ENCODE results near the gene ELP5.
A peak's percentile ranks its signal among the peaks of the same experiment; 100 is the strongest.

ELP5 gene

DNA sequence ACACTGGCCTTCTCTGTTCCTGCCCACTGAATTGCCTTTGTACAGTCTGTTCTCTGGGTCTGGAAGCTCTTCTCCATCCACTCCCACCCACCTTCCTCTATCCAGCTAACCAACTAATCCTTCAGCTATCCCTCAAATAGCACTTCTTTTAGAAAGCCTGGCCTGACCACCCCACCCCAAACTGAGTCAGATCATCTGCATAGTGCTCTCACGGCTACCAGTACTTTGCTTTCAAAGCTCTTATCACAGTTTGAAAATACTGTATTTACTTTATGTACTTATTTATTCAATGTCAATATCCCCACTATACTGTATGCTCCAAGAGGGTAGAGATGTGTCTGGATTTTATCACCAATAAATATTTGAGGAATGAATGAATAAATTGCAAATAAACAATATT is 14.8 kb downstream of the ELP5 start:
- DNase-seq (ENCODE audit: low spot score) (no peak), ATAC-seq (ENCODE audit: low read depth) (no peak)
- no peak overlapping the region for H3K4me3 ChIP-seq (ENCODE audit: severe bottlenecking)
- H3K27ac ChIP-seq (ENCODE audit: poor library complexity, severe bottlenecking), result no peak overlapping the region
- peaks cover 8% of the 10 kb centered on the region for H3K4me1 ChIP-seq (ENCODE audit: insufficient read depth, poor library complexity, severe bottlenecking)
- H3K27me3 ChIP-seq (ENCODE audit: insufficient read depth, poor library complexity, severe bottlenecking), result no peaks in the 10 kb centered on the region
- no peaks in the 10 kb centered on the region for H3K9me3 ChIP-seq (ENCODE audit: severe bottlenecking)
- TF ChIP-seq, protein P1, sequence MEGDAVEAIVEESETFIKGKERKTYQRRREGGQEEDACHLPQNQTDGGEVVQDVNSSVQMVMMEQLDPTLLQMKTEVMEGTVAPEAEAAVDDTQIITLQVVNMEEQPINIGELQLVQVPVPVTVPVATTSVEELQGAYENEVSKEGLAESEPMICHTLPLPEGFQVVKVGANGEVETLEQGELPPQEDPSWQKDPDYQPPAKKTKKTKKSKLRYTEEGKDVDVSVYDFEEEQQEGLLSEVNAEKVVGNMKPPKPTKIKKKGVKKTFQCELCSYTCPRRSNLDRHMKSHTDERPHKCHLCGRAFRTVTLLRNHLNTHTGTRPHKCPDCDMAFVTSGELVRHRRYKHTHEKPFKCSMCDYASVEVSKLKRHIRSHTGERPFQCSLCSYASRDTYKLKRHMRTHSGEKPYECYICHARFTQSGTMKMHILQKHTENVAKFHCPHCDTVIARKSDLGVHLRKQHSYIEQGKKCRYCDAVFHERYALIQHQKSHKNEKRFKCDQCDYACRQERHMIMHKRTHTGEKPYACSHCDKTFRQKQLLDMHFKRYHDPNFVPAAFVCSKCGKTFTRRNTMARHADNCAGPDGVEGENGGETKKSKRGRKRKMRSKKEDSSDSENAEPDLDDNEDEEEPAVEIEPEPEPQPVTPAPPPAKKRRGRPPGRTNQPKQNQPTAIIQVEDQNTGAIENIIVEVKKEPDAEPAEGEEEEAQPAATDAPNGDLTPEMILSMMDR (IDR thresholded peaks at IDR 0.05; ENCODE audit: poor library complexity, severe bottlenecking), result no peak
- H3K36me3 ChIP-seq (ENCODE audit: low read depth), result no peaks in the 10 kb centered on the region

DNA sequence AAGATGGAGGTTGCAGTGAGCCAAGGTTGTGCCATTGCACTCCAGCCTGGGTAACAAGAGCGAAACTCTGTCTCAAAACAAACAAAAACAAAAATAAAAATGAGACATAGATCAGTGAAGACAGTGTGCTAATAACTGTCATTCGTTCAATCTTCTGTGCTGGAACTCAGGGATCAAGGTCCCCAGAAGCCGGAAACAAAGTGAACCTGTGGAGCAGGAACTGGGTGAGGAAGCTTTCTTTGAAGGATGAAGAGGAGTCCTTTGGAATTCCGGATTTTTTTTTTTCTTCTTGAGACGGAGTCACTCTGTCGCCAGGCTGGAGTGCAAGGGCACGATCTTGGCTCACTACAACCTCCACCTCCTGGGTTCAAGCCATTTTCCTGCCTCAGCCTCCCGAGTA is 27.4 kb downstream of the ELP5 start:
- DNase-seq (ENCODE audit: low spot score) (no peak), ATAC-seq (ENCODE audit: low read depth) (no peak)
- no peaks in the 10 kb centered on the region for H3K27me3 ChIP-seq (ENCODE audit: insufficient read depth, poor library complexity, severe bottlenecking)
- peak overlapping the region; percentile 41 for H3K27ac ChIP-seq (ENCODE audit: poor library complexity, severe bottlenecking)
- TF ChIP-seq, protein P1 (IDR thresholded peaks at IDR 0.05; ENCODE audit: poor library complexity, severe bottlenecking), result no peak
- peaks cover 7% of the 10 kb centered on the region for H3K4me1 ChIP-seq (ENCODE audit: insufficient read depth, poor library complexity, severe bottlenecking)
- H3K4me3 ChIP-seq (ENCODE audit: severe bottlenecking), result no peak overlapping the region
- H3K36me3 ChIP-seq (ENCODE audit: low read depth), result no peaks in the 10 kb centered on the region
- no peaks in the 10 kb centered on the region for H3K9me3 ChIP-seq (ENCODE audit: severe bottlenecking)

DNA sequence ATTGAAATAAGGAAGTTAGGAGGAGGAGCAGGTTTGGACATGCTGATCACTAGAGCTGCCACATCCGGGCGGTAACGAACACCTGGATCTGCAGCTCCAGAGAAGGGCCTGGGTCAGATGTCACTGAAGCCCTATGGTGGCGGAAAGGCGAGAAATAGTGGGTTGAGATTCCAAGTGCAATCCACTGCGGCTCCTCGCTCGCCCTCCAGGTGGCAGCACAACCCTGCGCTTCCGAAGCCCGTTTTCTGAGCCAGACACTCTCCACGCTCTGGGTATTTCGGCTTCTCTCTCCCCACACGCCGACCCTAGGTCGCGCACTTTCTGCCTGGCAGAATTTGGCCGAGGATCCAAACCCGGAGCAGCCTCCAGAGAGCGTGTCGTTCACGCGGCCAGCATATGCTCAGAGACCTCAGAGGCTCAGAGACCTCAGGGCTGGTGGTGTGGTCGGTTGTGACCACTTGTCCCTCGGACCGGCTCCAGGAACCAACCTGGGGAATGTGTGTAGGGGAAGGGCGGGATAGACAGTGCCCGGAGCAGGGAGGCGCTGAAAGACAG is 28.6 kb downstream of the ELP5 start:
- Histone ChIP-seq H3K4me3 (ENCODE audit: severe bottlenecking) (peak overlapping the region; percentile 43), H3K9me3 (ENCODE audit: severe bottlenecking) (no peaks in the 10 kb centered on the region), H3K27ac (ENCODE audit: poor library complexity, severe bottlenecking) (peak overlapping the region; percentile 41), H3K36me3 (ENCODE audit: low read depth) (no peaks in the 10 kb centered on the region), H3K27me3 (ENCODE audit: insufficient read depth, poor library complexity, severe bottlenecking) (no peaks in the 10 kb centered on the region), H3K4me1 (ENCODE audit: insufficient read depth, poor library complexity, severe bottlenecking) (peaks cover 7% of the 10 kb centered on the region)
- ATAC-seq (ENCODE audit: low read depth), result peak; percentile 75
- no peak for DNase-seq (ENCODE audit: low spot score)
- TF ChIP-seq, protein P1 (IDR thresholded peaks at IDR 0.05; ENCODE audit: poor library complexity, severe bottlenecking), result peak; percentile 94

DNA sequence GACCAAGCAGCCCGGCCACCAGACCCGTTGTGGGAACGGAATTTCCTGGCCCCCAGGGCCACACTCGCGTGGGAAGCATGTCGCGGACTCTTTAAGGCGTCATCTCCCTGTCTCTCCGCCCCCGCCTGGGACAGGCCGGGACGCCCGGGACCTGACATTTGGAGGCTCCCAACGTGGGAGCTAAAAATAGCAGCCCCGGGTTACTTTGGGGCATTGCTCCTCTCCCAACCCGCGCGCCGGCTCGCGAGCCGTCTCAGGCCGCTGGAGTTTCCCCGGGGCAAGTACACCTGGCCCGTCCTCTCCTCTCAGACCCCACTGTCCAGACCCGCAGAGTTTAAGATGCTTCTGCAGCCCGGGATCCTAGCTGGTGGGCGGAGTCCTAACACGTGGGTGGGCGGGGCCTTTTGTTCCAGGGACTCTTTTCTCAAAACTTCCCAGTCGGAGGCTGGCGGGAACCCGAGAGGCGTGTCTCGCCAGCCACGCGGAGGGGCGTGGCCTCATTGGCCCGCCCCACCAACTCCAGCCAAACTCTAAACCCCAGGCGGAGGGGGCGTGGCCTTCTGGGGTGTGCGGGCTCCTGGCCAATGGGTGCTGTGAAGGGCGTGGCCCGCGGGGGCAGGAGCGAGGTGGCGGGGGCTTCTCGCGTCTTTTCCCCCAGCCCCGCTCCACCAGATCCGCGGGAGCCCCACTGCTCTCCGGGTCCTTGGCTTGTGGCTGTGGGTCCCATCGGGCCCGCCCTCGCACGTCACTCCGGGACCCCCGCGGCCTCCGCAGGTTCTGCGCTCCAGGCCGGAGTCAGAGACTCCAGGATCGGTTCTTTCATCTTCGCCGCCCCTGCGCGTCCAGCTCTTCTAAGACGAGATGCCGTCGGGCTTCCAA is 29.3 kb downstream of the ELP5 start, which contains the start of gene SLC2A4:
Gene SLC2A4 (plus strand): TSS at position 645 of the 879 bp plus-strand sequence. CDS start 217 bp downstream, at position 862.
- ATAC-seq (ENCODE audit: low read depth) (peak; percentile 58), DNase-seq (ENCODE audit: low spot score) (peak; percentile 95)
- H3K9me3 ChIP-seq (ENCODE audit: severe bottlenecking), result no peaks in the 10 kb centered on the region
- no peaks in the 10 kb centered on the region for H3K36me3 ChIP-seq (ENCODE audit: low read depth)
- TF ChIP-seq, protein P1 (IDR thresholded peaks at IDR 0.05; ENCODE audit: poor library complexity, severe bottlenecking), result no peak
- H3K4me1 ChIP-seq (ENCODE audit: insufficient read depth, poor library complexity, severe bottlenecking), result peaks cover 7% of the 10 kb centered on the region
- H3K27me3 ChIP-seq (ENCODE audit: insufficient read depth, poor library complexity, severe bottlenecking), result no peaks in the 10 kb centered on the region
- H3K4me3 ChIP-seq (ENCODE audit: severe bottlenecking), result peak within 1 kb of the TSS; percentile 43
- peak within 1 kb of the TSS; percentile 41 for H3K27ac ChIP-seq (ENCODE audit: poor library complexity, severe bottlenecking)
